ENCODE results near the gene MMP3. TPM values are rescaled to one million over a fixed set of nuclear protein-coding genes. Genes with fewer than 3 reads are reported as not detected.
"Not testable (repeated sequence)": the region's sequence is repeated elsewhere in the genome, so short reads cannot be mapped to it uniquely, and the experiment has no call there.

Gene MMP3
- total RNA-seq = not detected in 2 replicates

GRCh38 chr11:102843489-102843888 is at the start of gene MMP3:
Gene MMP3, minus strand, starts transcription at chr11:102843609. Its CDS starts 63 bp downstream, at chr11:102843546.
- intact Hi-C loops (cut with micrococcal nuclease) = no loop called here

GRCh38 chr11:102891736-102892135 is 48.3 kb upstream of the MMP3 start:
- intact Hi-C loops (cut with micrococcal nuclease) = no loop called here

GRCh38 chr11:102886999-102887398 is 43.6 kb upstream of the MMP3 start:
- intact Hi-C loops (cut with micrococcal nuclease) = no loop called here

GRCh38 chr11:102883141-102883540 is 39.7 kb upstream of the MMP3 start:
- intact Hi-C loops (cut with micrococcal nuclease) = no loop called here

- intact Hi-C loops (cut with micrococcal nuclease) = no loop called here
Observed at GRCh38 chr11:102882389-102883024, 39.1 kb upstream of the MMP3 start.

- intact Hi-C loops (cut with micrococcal nuclease) = no loop called here
Observed at GRCh38 chr11:102879801-102880200, 36.4 kb upstream of the MMP3 start.

GRCh38 chr11:102878595-102878994 is 35.2 kb upstream of the MMP3 start:
- intact Hi-C loops (cut with micrococcal nuclease) = no loop called here

- intact Hi-C loops (cut with micrococcal nuclease) = no loop called here
Observed at GRCh38 chr11:102874852-102875251, 31.4 kb upstream of the MMP3 start, which contains the start of gene MMP12. Gene MMP12, minus strand, starts transcription at chr11:102874982. Its CDS starts 45 bp downstream, at chr11:102874937.

- intact Hi-C loops (cut with micrococcal nuclease) = not testable (repeated sequence)
Observed at GRCh38 chr11:102869354-102869964, 26.1 kb upstream of the MMP3 start.

- intact Hi-C loops (cut with micrococcal nuclease) = no loop called here
Observed at GRCh38 chr11:102868339-102868738, 24.9 kb upstream of the MMP3 start.

- intact Hi-C loops (cut with micrococcal nuclease) = no loop called here
Observed at GRCh38 chr11:102864724-102865123, 21.3 kb upstream of the MMP3 start.

GRCh38 chr11:102853956-102854355 is 10.5 kb upstream of the MMP3 start:
- intact Hi-C loops (cut with micrococcal nuclease) = no loop called here

GRCh38 chr11:102853055-102853454 is 9.6 kb upstream of the MMP3 start:
- intact Hi-C loops (cut with micrococcal nuclease) = no loop called here

- intact Hi-C loops (cut with micrococcal nuclease) = no loop called here
Observed at GRCh38 chr11:102850973-102851745, 7.8 kb upstream of the MMP3 start.

- intact Hi-C loops (cut with micrococcal nuclease) = no loop called here
Observed at GRCh38 chr11:102849311-102849710, 5.9 kb upstream of the MMP3 start.

- intact Hi-C loops (cut with micrococcal nuclease) = no loop called here
Observed at GRCh38 chr11:102846292-102846691, 2.9 kb upstream of the MMP3 start.

- intact Hi-C loops (cut with micrococcal nuclease) = no loop called here
Observed at GRCh38 chr11:102842930-102843329, 479 bp downstream of the MMP3 start.

GRCh38 chr11:102840018-102840417 is 3.4 kb downstream of the MMP3 start:
- intact Hi-C loops (cut with micrococcal nuclease) = no loop called here

GRCh38 chr11:102837646-102838045 is 5.8 kb downstream of the MMP3 start:
- intact Hi-C loops (cut with micrococcal nuclease) = no loop called here

- intact Hi-C loops (cut with micrococcal nuclease) = no loop called here
Observed at GRCh38 chr11:102837156-102837555, 6.3 kb downstream of the MMP3 start.

- intact Hi-C loops (cut with micrococcal nuclease) = no loop called here
Observed at GRCh38 chr11:102836290-102836875, 7.0 kb downstream of the MMP3 start.

GRCh38 chr11:102833731-102834130 is 9.7 kb downstream of the MMP3 start:
- intact Hi-C loops (cut with micrococcal nuclease) = loop anchor here (5.0 kb wide), 2 partner anchors 109 to 224 kb away; no protein-coding TSS in a partner anchor
